ENCODE data around the gene FRRS1.

The FRRS1 gene

GRCh38 chr1:99754055-99754626 lies 12.3 kb downstream of the FRRS1 start:
- H3K36me3 ChIP-seq (ENCODE audit: control insufficient read depth, insufficient read depth, low read length), result no peaks in the 10 kb centered on the region
- H3K4me1 ChIP-seq (ENCODE audit: control insufficient read depth, insufficient read depth, low read length, poor library complexity, severe bottlenecking), result no peaks in the 10 kb centered on the region
- WGBS, 2 experiments (ENCODE audit: insufficient coverage in 2 of 2), result no CpG with 5 or more reads among the region's 2 CpGs
- H3K4me3 ChIP-seq (ENCODE audit: extremely low read depth, insufficient read depth, low read length, poor library complexity, severe bottlenecking), result no peak overlapping the region
- H3K9me3 ChIP-seq (ENCODE audit: control insufficient read depth, low read length), result no peaks in the 10 kb centered on the region
- no peak overlapping the region for H3K27ac ChIP-seq (ENCODE audit: low read depth, low read length, severe bottlenecking)

GRCh38 chr1:99751877-99752504 lies 14.4 kb downstream of the FRRS1 start:
- Histone ChIP-seq H3K4me1 (ENCODE audit: control insufficient read depth, insufficient read depth, low read length, poor library complexity, severe bottlenecking) (no peaks in the 10 kb centered on the region), H3K4me3 (ENCODE audit: extremely low read depth, insufficient read depth, low read length, poor library complexity, severe bottlenecking) (no peak overlapping the region), H3K36me3 (ENCODE audit: control insufficient read depth, insufficient read depth, low read length) (no peaks in the 10 kb centered on the region), H3K9me3 (ENCODE audit: control insufficient read depth, low read length) (no peaks in the 10 kb centered on the region), H3K27ac (ENCODE audit: low read depth, low read length, severe bottlenecking) (no peak overlapping the region)
- no CpG with 5 or more reads among the region's 1 CpG for WGBS, 2 experiments (ENCODE audit: insufficient coverage in 2 of 2)

- Histone ChIP-seq H3K36me3 (ENCODE audit: control insufficient read depth, insufficient read depth, low read length) (no peaks in the 10 kb centered on the region), H3K4me1 (ENCODE audit: control insufficient read depth, insufficient read depth, low read length, poor library complexity, severe bottlenecking) (no peaks in the 10 kb centered on the region), H3K9me3 (ENCODE audit: control insufficient read depth, low read length) (no peaks in the 10 kb centered on the region), H3K4me3 (ENCODE audit: extremely low read depth, insufficient read depth, low read length, poor library complexity, severe bottlenecking) (no peak overlapping the region), H3K27ac (ENCODE audit: low read depth, low read length, severe bottlenecking) (no peak overlapping the region)
- WGBS, 2 experiments (ENCODE audit: insufficient coverage in 2 of 2), result 53 to 68% methylated on average over 2 of the region's 2 CpGs
These were observed 16.7 kb downstream of the FRRS1 start for GRCh38 chr1:99749504-99750347.

- H3K36me3 ChIP-seq (ENCODE audit: control insufficient read depth, insufficient read depth, low read length), result no peaks in the 10 kb centered on the region
- H3K4me1 ChIP-seq (ENCODE audit: control insufficient read depth, insufficient read depth, low read length, poor library complexity, severe bottlenecking), result no peaks in the 10 kb centered on the region
- H3K4me3 ChIP-seq (ENCODE audit: extremely low read depth, insufficient read depth, low read length, poor library complexity, severe bottlenecking), result no peak overlapping the region
- WGBS, 2 experiments (ENCODE audit: insufficient coverage in 2 of 2), result 89 to 97% methylated on average over 2 of the region's 2 CpGs
- H3K9me3 ChIP-seq (ENCODE audit: control insufficient read depth, low read length), result no peaks in the 10 kb centered on the region
- no peak overlapping the region for H3K27ac ChIP-seq (ENCODE audit: low read depth, low read length, severe bottlenecking)
These were observed 18.0 kb downstream of the FRRS1 start for GRCh38 chr1:99748419-99748818.

DNA sequence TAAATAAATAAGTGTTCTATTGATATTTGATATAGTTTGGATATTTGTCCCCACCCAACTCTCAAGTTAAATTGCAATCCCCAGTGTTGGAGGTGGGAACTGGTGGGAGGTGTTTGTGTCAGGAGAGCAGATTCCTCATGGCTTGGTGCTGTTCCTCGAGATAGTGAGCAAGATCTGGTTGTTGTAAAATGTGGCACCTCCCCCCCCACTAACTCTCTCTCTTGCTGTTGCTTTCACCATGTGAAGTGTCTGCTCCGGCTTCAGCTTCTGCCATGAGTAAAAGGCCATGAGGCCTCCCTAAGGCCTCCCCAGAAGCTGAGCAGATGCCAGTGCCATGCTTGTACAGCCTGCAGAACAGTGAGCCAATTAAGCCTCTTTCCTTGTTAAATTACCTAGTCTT lies 20.8 kb downstream of the FRRS1 start:
- WGBS, 2 experiments (ENCODE audit: insufficient coverage in 2 of 2), result 69 to 100% methylated on average over 1 of the region's 2 CpGs

GRCh38 chr1:99745061-99745460 lies 21.4 kb downstream of the FRRS1 start:
- no peaks in the 10 kb centered on the region for H3K9me3 ChIP-seq (ENCODE audit: control insufficient read depth, low read length)
- H3K27ac ChIP-seq (ENCODE audit: low read depth, low read length, severe bottlenecking), result no peak overlapping the region
- WGBS, 2 experiments (ENCODE audit: insufficient coverage in 2 of 2), result 80 to 93% methylated on average over 5 to 7 of the region's 7 CpGs

More for the DNA sequence above, 20.8 kb downstream of the FRRS1 start:
- H3K4me3 ChIP-seq (ENCODE audit: extremely low read depth, insufficient read depth, low read length, poor library complexity, severe bottlenecking), result no peak overlapping the region
- H3K9me3 ChIP-seq (ENCODE audit: control insufficient read depth, low read length), result no peaks in the 10 kb centered on the region
- H3K4me1 ChIP-seq (ENCODE audit: control insufficient read depth, insufficient read depth, low read length, poor library complexity, severe bottlenecking), result no peaks in the 10 kb centered on the region
- no peak overlapping the region for H3K27ac ChIP-seq (ENCODE audit: low read depth, low read length, severe bottlenecking)
- H3K36me3 ChIP-seq (ENCODE audit: control insufficient read depth, insufficient read depth, low read length), result no peaks in the 10 kb centered on the region

DNA sequence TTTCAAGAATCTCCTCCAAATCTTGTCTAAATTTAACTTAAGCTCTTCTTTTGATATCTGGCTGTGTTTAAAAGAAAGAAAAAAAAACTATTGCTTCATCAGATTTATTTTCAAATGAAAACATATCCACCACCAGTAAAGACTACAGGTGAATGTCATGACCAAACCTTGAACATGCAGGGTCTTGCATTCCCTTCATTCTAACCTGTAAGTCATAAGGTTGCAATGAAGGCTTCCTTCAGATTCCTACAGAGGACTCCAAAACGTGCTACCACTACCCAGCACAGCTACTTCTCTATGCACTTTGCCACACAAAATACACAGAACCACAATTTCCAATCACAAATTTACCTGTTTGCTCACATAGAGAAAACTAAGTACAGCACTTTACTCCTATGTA lies 26.3 kb downstream of the FRRS1 start:
- Histone ChIP-seq H3K27ac (ENCODE audit: low read depth, low read length, severe bottlenecking) (no peak overlapping the region), H3K4me1 (ENCODE audit: control insufficient read depth, insufficient read depth, low read length, poor library complexity, severe bottlenecking) (no peaks in the 10 kb centered on the region), H3K4me3 (ENCODE audit: extremely low read depth, insufficient read depth, low read length, poor library complexity, severe bottlenecking) (no peak overlapping the region), H3K9me3 (ENCODE audit: control insufficient read depth, low read length) (no peaks in the 10 kb centered on the region), H3K36me3 (ENCODE audit: control insufficient read depth, insufficient read depth, low read length) (no peaks in the 10 kb centered on the region)
- 86% methylated on average over 1 of the region's 1 CpG; no CpG with 5 or more reads in 1 of the 2 experiments for WGBS, 2 experiments (ENCODE audit: insufficient coverage in 2 of 2)

More at GRCh38 chr1:99745061-99745460, 21.4 kb downstream of the FRRS1 start:
- Histone ChIP-seq H3K4me3 (ENCODE audit: extremely low read depth, insufficient read depth, low read length, poor library complexity, severe bottlenecking) (no peak overlapping the region), H3K4me1 (ENCODE audit: control insufficient read depth, insufficient read depth, low read length, poor library complexity, severe bottlenecking) (no peaks in the 10 kb centered on the region), H3K36me3 (ENCODE audit: control insufficient read depth, insufficient read depth, low read length) (no peaks in the 10 kb centered on the region)

GRCh38 chr1:99738858-99739465 lies 27.5 kb downstream of the FRRS1 start:
- no peak overlapping the region for H3K4me3 ChIP-seq (ENCODE audit: extremely low read depth, insufficient read depth, low read length, poor library complexity, severe bottlenecking)

DNA sequence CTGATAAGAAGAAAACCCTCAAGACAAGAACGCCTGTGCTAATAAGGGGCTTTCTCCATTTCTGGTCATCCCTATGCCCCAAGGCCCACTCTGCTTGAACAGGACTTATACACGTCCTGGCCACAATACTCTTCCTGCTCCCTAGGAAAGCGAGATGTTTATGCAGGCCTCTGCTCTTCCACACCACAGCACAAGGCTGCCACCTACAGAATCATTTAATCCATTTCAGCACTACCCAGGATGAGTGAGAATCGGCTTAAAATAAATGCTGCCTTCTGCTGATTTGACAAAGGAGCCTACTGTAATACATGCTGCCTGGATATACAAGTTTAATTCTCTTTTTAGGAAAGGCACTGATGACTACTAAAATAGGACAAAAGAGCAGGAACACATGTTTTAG lies 29.4 kb downstream of the FRRS1 start:
- H3K27ac ChIP-seq (ENCODE audit: low read depth, low read length, severe bottlenecking), result no peak overlapping the region
- no peaks in the 10 kb centered on the region for H3K4me1 ChIP-seq (ENCODE audit: control insufficient read depth, insufficient read depth, low read length, poor library complexity, severe bottlenecking)
- no peaks in the 10 kb centered on the region for H3K36me3 ChIP-seq (ENCODE audit: control insufficient read depth, insufficient read depth, low read length)
- H3K4me3 ChIP-seq (ENCODE audit: extremely low read depth, insufficient read depth, low read length, poor library complexity, severe bottlenecking), result no peak overlapping the region
- no peaks in the 10 kb centered on the region for H3K9me3 ChIP-seq (ENCODE audit: control insufficient read depth, low read length)
- WGBS, 2 experiments (ENCODE audit: insufficient coverage in 2 of 2), result 33 to 36% methylated on average over 1 to 2 of the region's 4 CpGs

More at GRCh38 chr1:99738858-99739465, 27.5 kb downstream of the FRRS1 start:
- Histone ChIP-seq H3K36me3 (ENCODE audit: control insufficient read depth, insufficient read depth, low read length) (no peaks in the 10 kb centered on the region), H3K27ac (ENCODE audit: low read depth, low read length, severe bottlenecking) (no peak overlapping the region), H3K4me1 (ENCODE audit: control insufficient read depth, insufficient read depth, low read length, poor library complexity, severe bottlenecking) (no peaks in the 10 kb centered on the region), H3K9me3 (ENCODE audit: control insufficient read depth, low read length) (no peaks in the 10 kb centered on the region)
- 70 to 77% methylated on average over 4 of the region's 6 CpGs for WGBS, 2 experiments (ENCODE audit: insufficient coverage in 2 of 2)

DNA sequence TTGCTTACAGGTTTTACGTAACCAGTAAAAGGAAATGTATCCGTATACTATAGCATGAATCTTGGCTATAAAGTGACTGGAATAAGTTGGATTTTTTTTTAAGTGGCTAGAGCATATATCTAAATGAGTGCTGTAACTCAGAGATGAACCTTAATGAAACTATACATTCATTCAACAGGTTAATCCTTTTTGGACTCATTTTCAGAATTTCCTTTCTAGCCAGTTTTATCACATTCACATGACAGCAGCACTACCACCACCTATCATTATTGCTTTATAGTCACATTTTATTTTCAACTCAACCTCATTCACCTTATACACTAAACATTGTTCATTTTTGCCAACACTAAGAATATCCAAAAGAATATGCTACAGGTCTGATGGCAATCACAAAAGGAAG lies 30.6 kb downstream of the FRRS1 start:
- Histone ChIP-seq H3K4me3 (ENCODE audit: extremely low read depth, insufficient read depth, low read length, poor library complexity, severe bottlenecking) (no peak overlapping the region), H3K4me1 (ENCODE audit: control insufficient read depth, insufficient read depth, low read length, poor library complexity, severe bottlenecking) (no peaks in the 10 kb centered on the region), H3K27ac (ENCODE audit: low read depth, low read length, severe bottlenecking) (no peak overlapping the region), H3K9me3 (ENCODE audit: control insufficient read depth, low read length) (no peaks in the 10 kb centered on the region), H3K36me3 (ENCODE audit: control insufficient read depth, insufficient read depth, low read length) (no peaks in the 10 kb centered on the region)
- no CpG with 5 or more reads among the region's 2 CpGs for WGBS, 2 experiments (ENCODE audit: insufficient coverage in 2 of 2)

Data from mesodermal cell (in vitro differentiated cells).